ENCODE measurements around the gene GPC3.
A peak's percentile ranks its signal among the peaks of the same experiment; 100 is the strongest.

The GPC3 gene

DNA sequence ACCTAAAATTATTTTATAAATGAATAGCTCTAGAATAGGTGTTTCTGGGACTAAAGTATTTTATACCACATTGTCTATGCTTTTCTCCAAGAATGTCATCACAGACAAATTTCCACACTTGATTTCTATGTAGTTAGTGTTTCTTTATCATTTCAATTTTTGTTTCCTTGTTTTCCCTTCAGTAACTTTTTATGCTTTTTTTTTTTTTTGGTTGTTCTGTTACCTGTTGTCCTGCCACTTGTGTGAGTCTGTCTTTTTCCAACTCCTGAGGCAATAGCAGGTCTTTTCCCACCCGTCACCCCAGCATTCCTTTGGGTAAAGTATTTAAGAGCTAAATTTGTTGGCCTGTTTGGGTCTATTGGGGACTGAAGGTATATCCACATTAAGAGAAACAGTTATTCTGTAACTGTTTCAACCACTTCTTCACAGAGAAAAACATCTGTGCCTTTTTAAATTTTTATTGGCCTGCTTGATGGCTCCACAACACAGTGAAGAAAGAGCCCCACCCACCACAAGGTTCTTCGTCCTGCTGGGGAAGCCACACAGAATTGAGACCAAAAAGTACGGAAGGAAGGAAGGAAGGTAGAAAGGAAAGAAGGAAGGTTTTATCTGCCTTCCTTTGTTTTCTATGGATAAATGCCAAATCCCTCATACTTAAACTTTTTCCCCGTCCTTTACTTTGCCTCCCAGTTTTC, 17.7 kb upstream of the GPC3 start:
- peaks cover 2 to 6% of the 10 kb centered on the region in 2 donors for H3K4me1 ChIP-seq (ENCODE audit: control insufficient read depth in 2 of 2, insufficient read depth in 1 of 2, low read depth in 1 of 2, low read length in 2 of 2)
- no CpG with 5 or more reads among the region's 4 CpGs for WGBS, 2 donors (ENCODE audit: extremely low coverage in 2 of 2, insufficient read length in 2 of 2, insufficient replicate concordance in 1 of 2)
- H2AFZ ChIP-seq (ENCODE audit: low read length), result no peak overlapping the region
- no peak overlapping the region for H3K14ac ChIP-seq (ENCODE audit: low read length)
- H2BK12ac ChIP-seq (ENCODE audit: low read length), result no peak overlapping the region
- H3K27me3 ChIP-seq (ENCODE audit: control insufficient read depth in 3 of 3, insufficient read depth in 3 of 3, low read depth in 1 of 3, low read length in 3 of 3), result peaks cover 0 to 14% (median 0%) of the 10 kb centered on the region in 3 experiments
- H2BK15ac ChIP-seq (ENCODE audit: low read length), result no peak overlapping the region
- no peak overlapping the region for H3K4me3 ChIP-seq (ENCODE audit: low read length in 2 of 2)
- H4K91ac ChIP-seq (ENCODE audit: low read depth, low read length, poor library complexity), result no peak overlapping the region
- H3K9ac ChIP-seq (ENCODE audit: low read depth, low read length, poor library complexity), result no peak overlapping the region
- no peak overlapping the region for H4K8ac ChIP-seq (ENCODE audit: low read depth, low read length)
- no peak overlapping the region for H3K23ac ChIP-seq (ENCODE audit: low read depth, low read length, poor library complexity)
- H2BK120ac ChIP-seq (ENCODE audit: low read depth, low read length), result no peak overlapping the region
- no peak overlapping the region for H3K4ac ChIP-seq (ENCODE audit: low read length)
- no peak for DNase-seq (ENCODE audit: low spot score)
- H3K36me3 ChIP-seq (replicated peaks in 1 of 2; ENCODE audit: control insufficient read depth in 2 of 2, insufficient read depth in 2 of 2, low read length in 2 of 2), result no peaks in the 10 kb centered on the region
- no peaks in the 10 kb centered on the region for H3K79me1 ChIP-seq (ENCODE audit: low read depth, low read length)
- no peak overlapping the region for H3K4me2 ChIP-seq (ENCODE audit: insufficient read depth, low read length, poor library complexity, severe bottlenecking)
- no peaks in the 10 kb centered on the region for H3K9me3 ChIP-seq (replicated peaks in 1 of 2; ENCODE audit: control insufficient read depth in 2 of 2, insufficient read depth in 1 of 2, low read depth in 1 of 2, low read length in 2 of 2)
- H3K18ac ChIP-seq (ENCODE audit: low read length), result no peak overlapping the region
- H3K27ac ChIP-seq (replicated peaks; ENCODE audit: low read length), result no peak overlapping the region
- H2BK5ac ChIP-seq (ENCODE audit: low read length), result no peak overlapping the region
- H2AK5ac ChIP-seq (ENCODE audit: low read depth, low read length), result no peak overlapping the region

- H3K79me1 ChIP-seq (ENCODE audit: low read depth, low read length), result no peaks in the 10 kb centered on the region
These were observed 15.2 kb upstream of the GPC3 start for GRCh38 chrX:134000260-134001245.

GRCh38 chrX:133999031-133999705, 13.8 kb upstream of the GPC3 start:
- Histone ChIP-seq H3K18ac (ENCODE audit: low read length) (no peak overlapping the region), H3K9me3 (replicated peaks in 1 of 2; ENCODE audit: control insufficient read depth in 2 of 2, insufficient read depth in 1 of 2, low read depth in 1 of 2, low read length in 2 of 2) (no peaks in the 10 kb centered on the region), H2AK5ac (ENCODE audit: low read depth, low read length) (no peak overlapping the region), H3K27ac (replicated peaks; ENCODE audit: low read length) (no peak overlapping the region), H3K36me3 (replicated peaks in 1 of 2; ENCODE audit: control insufficient read depth in 2 of 2, insufficient read depth in 2 of 2, low read length in 2 of 2) (no peaks in the 10 kb centered on the region), H2BK120ac (ENCODE audit: low read depth, low read length) (no peak overlapping the region), H3K4me1 (ENCODE audit: control insufficient read depth in 2 of 2, insufficient read depth in 1 of 2, low read depth in 1 of 2, low read length in 2 of 2) (peaks cover 2 to 3% of the 10 kb centered on the region in 2 donors), H2AFZ (ENCODE audit: low read length) (peak overlapping the region; percentile 4), H4K8ac (ENCODE audit: low read depth, low read length) (no peak overlapping the region), H4K91ac (ENCODE audit: low read depth, low read length, poor library complexity) (no peak overlapping the region), H2BK15ac (ENCODE audit: low read length) (no peak overlapping the region), H3K27me3 (ENCODE audit: control insufficient read depth in 3 of 3, insufficient read depth in 3 of 3, low read depth in 1 of 3, low read length in 3 of 3) (peaks cover 0 to 20% (median 0%) of the 10 kb centered on the region in 3 experiments), H3K4ac (ENCODE audit: low read length) (no peak overlapping the region), H3K14ac (ENCODE audit: low read length) (no peak overlapping the region), H3K79me1 (ENCODE audit: low read depth, low read length) (no peaks in the 10 kb centered on the region), H3K9ac (ENCODE audit: low read depth, low read length, poor library complexity) (no peak overlapping the region), H3K23ac (ENCODE audit: low read depth, low read length, poor library complexity) (no peak overlapping the region), H3K4me3 (ENCODE audit: low read length in 2 of 2) (no peak overlapping the region), H2BK12ac (ENCODE audit: low read length) (no peak overlapping the region), H3K4me2 (ENCODE audit: insufficient read depth, low read length, poor library complexity, severe bottlenecking) (no peak overlapping the region), H2BK5ac (ENCODE audit: low read length) (no peak overlapping the region)
- DNase-seq (ENCODE audit: low spot score), result no peak
- no CpG with 5 or more reads among the region's 12 CpGs for WGBS, 2 donors (ENCODE audit: extremely low coverage in 2 of 2, insufficient read length in 2 of 2, insufficient replicate concordance in 1 of 2)

More at GRCh38 chrX:134000260-134001245, 15.2 kb upstream of the GPC3 start:
- Histone ChIP-seq H2BK5ac (ENCODE audit: low read length) (no peak overlapping the region), H4K91ac (ENCODE audit: low read depth, low read length, poor library complexity) (no peak overlapping the region), H3K27ac (replicated peaks; ENCODE audit: low read length) (peak overlapping the region; percentile 49), H3K4ac (ENCODE audit: low read length) (no peak overlapping the region), H3K4me2 (ENCODE audit: insufficient read depth, low read length, poor library complexity, severe bottlenecking) (peak overlapping the region; percentile 11), H2BK15ac (ENCODE audit: low read length) (no peak overlapping the region), H4K8ac (ENCODE audit: low read depth, low read length) (no peak overlapping the region), H3K36me3 (replicated peaks in 1 of 2; ENCODE audit: control insufficient read depth in 2 of 2, insufficient read depth in 2 of 2, low read length in 2 of 2) (no peaks in the 10 kb centered on the region), H2BK12ac (ENCODE audit: low read length) (no peak overlapping the region), H3K4me3 (ENCODE audit: low read length in 2 of 2) (no peak overlapping the region), H3K27me3 (ENCODE audit: control insufficient read depth in 3 of 3, insufficient read depth in 3 of 3, low read depth in 1 of 3, low read length in 3 of 3) (peaks cover 0 to 20% (median 0%) of the 10 kb centered on the region in 3 experiments), H2BK120ac (ENCODE audit: low read depth, low read length) (no peak overlapping the region), H3K9ac (ENCODE audit: low read depth, low read length, poor library complexity) (no peak overlapping the region), H3K18ac (ENCODE audit: low read length) (no peak overlapping the region), H2AK5ac (ENCODE audit: low read depth, low read length) (no peak overlapping the region), H3K9me3 (replicated peaks in 1 of 2; ENCODE audit: control insufficient read depth in 2 of 2, insufficient read depth in 1 of 2, low read depth in 1 of 2, low read length in 2 of 2) (no peaks in the 10 kb centered on the region), H2AFZ (ENCODE audit: low read length) (no peak overlapping the region), H3K4me1 (ENCODE audit: control insufficient read depth in 2 of 2, insufficient read depth in 1 of 2, low read depth in 1 of 2, low read length in 2 of 2) (peaks cover 2 to 3% of the 10 kb centered on the region in 2 donors), H3K23ac (ENCODE audit: low read depth, low read length, poor library complexity) (no peak overlapping the region), H3K14ac (ENCODE audit: low read length) (no peak overlapping the region)
- DNase-seq (ENCODE audit: low spot score), result no peak
- no CpG with 5 or more reads among the region's 14 CpGs for WGBS, 2 donors (ENCODE audit: extremely low coverage in 2 of 2, insufficient read length in 2 of 2, insufficient replicate concordance in 1 of 2)
